Testis (tissue), 3 donors: Measurements from ENCODE around the gene GSG1L2. TPM values are rescaled to one million over a fixed set of nuclear protein-coding genes. Genes with fewer than 3 reads are reported as not detected.

Experiments
- DNase-seq: peaks from one replicate; pipeline ENCODE4 v3.0.0-alpha.2; 2019
- H3K27ac ChIP-seq, 2 donors: fragments of 200-600 bp; sonication (generic); one replicate each; pipeline ENCODE4 v1.5.1; 2019
- H3K27me3 ChIP-seq: fragments of 200-600 bp; sonication (generic); one replicate; pipeline ENCODE4 v1.5.1; 2019
- H3K36me3 ChIP-seq: fragments of 200-600 bp; sonication (generic); one replicate; pipeline ENCODE4 v1.5.1; 2017; ENCODE audit warnings: low read depth; ENCODE audit errors: missing control alignments
- H3K4me1 ChIP-seq: fragments of 200-600 bp; sonication (generic); one replicate; pipeline ENCODE4 v1.5.1; 2019
- H3K4me3 ChIP-seq, 2 donors: fragments of 200-600 bp; sonication (generic); one replicate each; pipeline ENCODE4 v1.5.1; 2017 to 2019
- H3K9me3 ChIP-seq: fragments of 200-600 bp; sonication (generic); one replicate; pipeline ENCODE4 v1.5.1; 2017
- CTCF ChIP-seq, 3 experiments: fragments of 450-650 bp in 2 of 3; fragments of 200-600 bp in 1 of 3; sonication (generic) in 1 of 3; IDR thresholded peaks; one replicate each; pipeline ENCODE4 v1.5.1; 2016 to 2019; ENCODE audit warnings: antibody characterized with exemption in 3 of 3, mild to moderate bottlenecking in 2 of 3, moderate library complexity in 1 of 3
- POLR2A ChIP-seq: fragments of 450-650 bp; IDR thresholded peaks from one replicate; pipeline ENCODE4 v1.6.1; 2017; ENCODE audit warnings: antibody characterized with exemption, mild to moderate bottlenecking, moderate library complexity
- WGBS, 2 donors: methylation state at CpG; one replicate each; pipeline ENCODE4 v1.1.5; 2018; 5-methylcytosine and 5-hydroxymethylcytosine counted together
- intact Hi-C: fragments of 100-400 bp; cut with DNase I; formaldehyde crosslinking; loops from one replicate; pipeline ENCODE4 v1.15.1; 2023; ENCODE audit warnings: low total_unique reads
- polyA plus RNA-seq: library from polyadenylated mRNA; stranded (reverse); fragments of 350-450 nt; fragmentation: Illumina TruSeq; extraction: RNeasy Lipid Tissue Mini Kit (QIAGEN cat#74804); gene quantifications from one replicate; pipeline ENCODE4 v1.2.3, GENCODE V29; 2014; ENCODE audit warnings: low read depth, low replicate concordance; ENCODE audit not compliant: insufficient read depth
- total RNA-seq, 2 donors: library from RNA; depleted of rRNA; stranded (reverse); fragments of >200 nt; gene quantifications; one replicate each; pipeline ENCODE4 v1.2.3, GENCODE V29; 2016

Gene GSG1L2
- total and polyA plus RNA-seq, 3 donors from 2014 or later = 0.50 to 0.79 TPM; not detected in 1

GRCh38 chr17:9783050-9783449, 38.8 kb downstream of the GSG1L2 start:
- no peaks in the 10 kb centered on the region for H3K9me3 ChIP-seq
- intact Hi-C loops = no loop called here
- no peaks in the 10 kb centered on the region for H3K36me3 ChIP-seq
- DNase-seq = no peak
- no peaks in the 10 kb centered on the region for H3K27me3 ChIP-seq
- no peak for TF ChIP-seq POLR2A
- TF ChIP-seq CTCF (IDR thresholded peaks at IDR 0.05) = no peak
- no peak overlapping the region for H3K4me3 ChIP-seq
- no peak overlapping the region for H3K27ac ChIP-seq
- 83 to 85% methylated on average over 4 of the region's 4 CpGs for WGBS, 2 donors
- H3K4me1 ChIP-seq = no peaks in the 10 kb centered on the region

- Histone ChIP-seq H3K9me3 (no peaks in the 10 kb centered on the region), H3K27me3 (no peaks in the 10 kb centered on the region), H3K27ac (no peak overlapping the region), H3K36me3 (no peaks in the 10 kb centered on the region), H3K4me1 (no peaks in the 10 kb centered on the region), H3K4me3 (no peak overlapping the region)
- no peak for DNase-seq
- intact Hi-C loops = no loop called here
- 85 to 91% methylated on average over 3 of the region's 3 CpGs for WGBS, 2 donors
- TF ChIP-seq POLR2A (no peak), CTCF (IDR thresholded peaks at IDR 0.05) (no peak)
Measured at GRCh38 chr17:9780552-9780951, 41.3 kb downstream of the GSG1L2 start.

GRCh38 chr17:9776911-9777310, 45.0 kb downstream of the GSG1L2 start:
- WGBS, 2 donors = 86 to 87% methylated on average over 9 of the region's 9 CpGs
- intact Hi-C loops = no loop called here
- TF ChIP-seq CTCF (IDR thresholded peaks at IDR 0.05) (no peak), POLR2A (no peak)
- Histone ChIP-seq H3K9me3 (no peaks in the 10 kb centered on the region), H3K27me3 (no peaks in the 10 kb centered on the region), H3K27ac (no peak overlapping the region), H3K36me3 (no peaks in the 10 kb centered on the region), H3K4me3 (no peak overlapping the region), H3K4me1 (no peaks in the 10 kb centered on the region)
- DNase-seq = no peak

- TF ChIP-seq CTCF (IDR thresholded peaks at IDR 0.05) (no peak), POLR2A (no peak)
- Histone ChIP-seq H3K4me1 (no peaks in the 10 kb centered on the region), H3K9me3 (no peaks in the 10 kb centered on the region), H3K27ac (no peak overlapping the region), H3K36me3 (no peaks in the 10 kb centered on the region), H3K27me3 (no peaks in the 10 kb centered on the region), H3K4me3 (no peak overlapping the region)
- WGBS, 2 donors = 56 to 66% methylated on average over 16 to 19 of the region's 19 CpGs
- DNase-seq = no peak
- intact Hi-C loops = no loop called here
Measured at GRCh38 chr17:9772658-9773057, 49.2 kb downstream of the GSG1L2 start.

- TF ChIP-seq POLR2A = no peak
- TF ChIP-seq CTCF (IDR thresholded peaks at IDR 0.05) = no peak
- Histone ChIP-seq H3K27me3 (no peaks in the 10 kb centered on the region), H3K36me3 (no peaks in the 10 kb centered on the region), H3K4me3 (no peak overlapping the region), H3K9me3 (no peaks in the 10 kb centered on the region), H3K4me1 (no peaks in the 10 kb centered on the region), H3K27ac (no peak overlapping the region)
- 77 to 82% methylated on average over 27 of the region's 27 CpGs for whole genome bisulfite sequencing, 2 donors
- intact Hi-C loops = no loop called here
- no peak for DNase-seq
Measured at GRCh38 chr17:9771465-9771864, 50.4 kb downstream of the GSG1L2 start.
